Nephron progenitor cell (in vitro differentiated cells): ENCODE results near the gene KDM2B.

ENCODE experiments used
- DNase-seq: peaks from one replicate; pipeline ENCODE4 v3.0.0; 2021
- H3K27ac Mint-ChIP-seq: 2 replicates; pipeline ENCODE4 v1.8.0; 2021; ENCODE audit warnings: mild to moderate bottlenecking, moderate library complexity, mixed read lengths
- H3K27me3 Mint-ChIP-seq: 2 replicates; pipeline ENCODE4 v1.8.0; 2021; ENCODE audit warnings: mild to moderate bottlenecking, low read depth, mixed read lengths; ENCODE audit not compliant: poor library complexity
- H3K36me3 Mint-ChIP-seq: 2 replicates; pipeline ENCODE4 v1.8.0; 2021; ENCODE audit warnings: low read depth, mixed read lengths
- H3K4me1 Mint-ChIP-seq: 2 replicates; pipeline ENCODE4 v1.8.0; 2021; ENCODE audit warnings: mixed read lengths
- H3K4me3 Mint-ChIP-seq: 2 replicates; pipeline ENCODE4 v1.8.0; 2021; ENCODE audit warnings: mild to moderate bottlenecking, moderate library complexity, mixed read lengths
- H3K9me3 Mint-ChIP-seq: 2 replicates; pipeline ENCODE4 v1.8.0; 2021; ENCODE audit warnings: mild to moderate bottlenecking, moderate library complexity, mixed read lengths
- TF ChIP-seq, protein P1 (sequence below): fragments of 200-600 bp; sonication (generic); IDR thresholded peaks from 2 replicates; pipeline ENCODE4 v1.5.0; 2021; ENCODE audit warnings: antibody characterized with exemption

The KDM2B gene

DNA sequence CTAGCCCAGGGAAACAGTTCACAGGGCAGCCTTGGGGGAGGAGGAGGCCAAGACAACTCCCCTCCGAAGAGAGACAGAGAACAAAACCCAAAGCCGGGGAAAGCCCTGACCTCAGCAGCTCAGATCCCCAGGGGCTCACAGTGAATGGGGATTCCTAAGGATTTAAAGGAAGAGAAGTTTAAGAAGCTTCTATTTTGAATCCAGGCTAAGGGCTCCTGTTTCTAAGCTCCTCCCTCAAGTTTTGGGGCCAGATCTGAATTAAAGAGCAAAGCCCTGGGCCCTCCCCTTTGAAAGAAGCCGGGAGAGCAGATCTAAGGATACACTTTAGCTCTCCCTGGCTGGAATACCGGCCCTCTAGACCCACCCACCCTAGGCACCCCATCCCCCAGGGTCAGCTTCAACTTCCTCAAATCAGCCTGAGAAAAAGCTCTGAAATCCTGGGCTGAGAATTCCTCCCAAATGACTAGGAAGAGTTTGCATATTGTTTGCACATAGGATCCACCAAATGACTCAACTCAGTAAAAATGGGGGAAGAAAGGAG, 3.9 kb downstream of the KDM2B start:
- H3K9me3 Mint-ChIP-seq = peaks cover 5% of the 10 kb centered on the region
- H3K4me1 Mint-ChIP-seq = peaks cover 69% of the 10 kb centered on the region
- H3K36me3 Mint-ChIP-seq = peaks cover 23% of the 10 kb centered on the region
- H3K27me3 Mint-ChIP-seq = no peaks in the 10 kb centered on the region
- TF ChIP-seq, protein P1, sequence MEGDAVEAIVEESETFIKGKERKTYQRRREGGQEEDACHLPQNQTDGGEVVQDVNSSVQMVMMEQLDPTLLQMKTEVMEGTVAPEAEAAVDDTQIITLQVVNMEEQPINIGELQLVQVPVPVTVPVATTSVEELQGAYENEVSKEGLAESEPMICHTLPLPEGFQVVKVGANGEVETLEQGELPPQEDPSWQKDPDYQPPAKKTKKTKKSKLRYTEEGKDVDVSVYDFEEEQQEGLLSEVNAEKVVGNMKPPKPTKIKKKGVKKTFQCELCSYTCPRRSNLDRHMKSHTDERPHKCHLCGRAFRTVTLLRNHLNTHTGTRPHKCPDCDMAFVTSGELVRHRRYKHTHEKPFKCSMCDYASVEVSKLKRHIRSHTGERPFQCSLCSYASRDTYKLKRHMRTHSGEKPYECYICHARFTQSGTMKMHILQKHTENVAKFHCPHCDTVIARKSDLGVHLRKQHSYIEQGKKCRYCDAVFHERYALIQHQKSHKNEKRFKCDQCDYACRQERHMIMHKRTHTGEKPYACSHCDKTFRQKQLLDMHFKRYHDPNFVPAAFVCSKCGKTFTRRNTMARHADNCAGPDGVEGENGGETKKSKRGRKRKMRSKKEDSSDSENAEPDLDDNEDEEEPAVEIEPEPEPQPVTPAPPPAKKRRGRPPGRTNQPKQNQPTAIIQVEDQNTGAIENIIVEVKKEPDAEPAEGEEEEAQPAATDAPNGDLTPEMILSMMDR = no peak
- peak overlapping the region; percentile 100 for H3K27ac Mint-ChIP-seq
- DNase-seq = peak; percentile 55
- H3K4me3 Mint-ChIP-seq = peak overlapping the region; percentile 85

DNA sequence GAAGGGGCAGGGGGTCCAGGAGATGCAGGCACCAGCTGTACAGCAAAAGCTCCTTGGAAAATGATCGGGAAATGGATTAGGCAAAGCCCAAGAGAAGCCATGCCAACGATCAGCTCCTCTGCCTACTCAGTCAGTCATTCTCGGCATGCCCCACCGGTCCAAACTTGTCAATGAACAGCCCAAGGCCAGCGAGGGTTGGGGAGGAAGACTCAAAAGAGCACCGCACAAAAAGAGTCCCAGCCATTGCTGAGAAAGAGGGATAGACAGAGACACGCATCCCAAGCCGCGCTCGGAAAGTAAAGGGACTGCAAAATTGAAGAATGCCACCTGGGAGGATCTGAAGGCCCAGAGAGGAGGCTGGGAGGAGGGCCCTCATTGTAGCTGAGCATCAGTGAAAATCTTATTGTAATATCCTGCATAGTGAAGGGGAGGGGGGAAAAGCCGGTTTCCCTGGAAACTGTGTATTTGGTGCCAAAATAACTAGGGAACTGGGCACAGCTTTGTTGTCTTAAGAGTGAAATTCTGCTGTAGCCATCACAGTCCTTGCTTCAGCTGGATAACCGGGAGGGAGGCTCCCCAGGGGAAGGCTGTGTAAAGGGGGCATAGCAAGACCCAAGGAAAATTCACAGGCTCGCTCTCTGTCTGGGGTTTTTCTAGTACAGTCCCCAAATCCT, 4.7 kb downstream of the KDM2B start:
- H3K4me1 Mint-ChIP-seq = peaks cover 61% of the 10 kb centered on the region
- H3K27ac Mint-ChIP-seq = peak overlapping the region; percentile 100
- peaks cover 6% of the 10 kb centered on the region for H3K9me3 Mint-ChIP-seq
- H3K36me3 Mint-ChIP-seq = peaks cover 32% of the 10 kb centered on the region
- no peak for DNase-seq
- H3K4me3 Mint-ChIP-seq = peak overlapping the region; percentile 85
- no peaks in the 10 kb centered on the region for H3K27me3 Mint-ChIP-seq
- TF ChIP-seq, protein P1 = no peak

DNA sequence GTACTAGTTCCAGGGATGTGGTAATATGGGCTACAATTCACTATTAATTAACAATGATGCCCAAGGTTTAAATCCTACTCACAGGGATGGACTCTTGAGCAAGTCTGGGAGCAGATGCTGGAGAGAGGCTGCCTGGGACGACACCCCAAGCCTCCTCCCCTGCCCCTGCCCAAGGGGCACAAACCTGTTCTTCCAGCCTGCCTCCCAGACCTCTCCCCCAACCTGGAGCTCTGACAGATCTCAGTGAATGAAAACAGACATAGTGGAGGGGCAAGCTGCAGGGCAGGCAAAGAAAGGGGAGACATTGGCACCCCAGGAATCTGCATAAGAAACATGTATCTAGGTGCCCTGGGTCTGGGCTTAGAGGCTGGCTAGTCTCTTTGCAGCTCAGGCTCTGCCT, 5.8 kb downstream of the KDM2B start:
- Mint-ChIP-seq H3K4me1 (peaks cover 66% of the 10 kb centered on the region), H3K27ac (peak overlapping the region; percentile 100), H3K36me3 (peaks cover 41% of the 10 kb centered on the region), H3K4me3 (peak overlapping the region; percentile 85), H3K9me3 (peaks cover 13% of the 10 kb centered on the region), H3K27me3 (no peaks in the 10 kb centered on the region)
- TF ChIP-seq, protein P1 = no peak
- no peak for DNase-seq

DNA sequence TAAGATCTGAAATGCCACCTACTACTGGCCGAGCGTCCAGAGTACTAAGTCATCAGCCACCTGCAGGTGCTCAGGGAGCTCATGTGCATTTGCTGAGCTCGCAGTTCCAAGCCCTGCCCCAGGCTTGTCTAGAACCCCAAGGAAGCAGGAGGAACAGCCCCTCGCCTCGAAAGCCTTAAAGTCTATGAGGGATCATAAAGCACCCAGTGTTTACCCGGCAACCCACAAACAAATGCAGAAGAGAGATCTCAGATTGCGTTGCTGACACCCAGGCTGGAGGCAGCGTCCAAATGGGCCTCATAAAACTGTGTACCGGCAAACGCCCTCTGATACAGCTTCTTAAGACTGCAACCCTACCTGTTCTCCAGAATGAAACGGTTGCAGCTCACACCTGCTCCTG, 6.8 kb downstream of the KDM2B start:
- peak overlapping the region; percentile 1 for H3K4me3 Mint-ChIP-seq
- H3K27ac Mint-ChIP-seq = peak overlapping the region; percentile 98
- no peaks in the 10 kb centered on the region for H3K27me3 Mint-ChIP-seq
- peaks cover 71% of the 10 kb centered on the region for H3K4me1 Mint-ChIP-seq
- H3K9me3 Mint-ChIP-seq = peaks cover 13% of the 10 kb centered on the region
- TF ChIP-seq, protein P1 = no peak
- no peak for DNase-seq
- H3K36me3 Mint-ChIP-seq = peaks cover 46% of the 10 kb centered on the region

DNA sequence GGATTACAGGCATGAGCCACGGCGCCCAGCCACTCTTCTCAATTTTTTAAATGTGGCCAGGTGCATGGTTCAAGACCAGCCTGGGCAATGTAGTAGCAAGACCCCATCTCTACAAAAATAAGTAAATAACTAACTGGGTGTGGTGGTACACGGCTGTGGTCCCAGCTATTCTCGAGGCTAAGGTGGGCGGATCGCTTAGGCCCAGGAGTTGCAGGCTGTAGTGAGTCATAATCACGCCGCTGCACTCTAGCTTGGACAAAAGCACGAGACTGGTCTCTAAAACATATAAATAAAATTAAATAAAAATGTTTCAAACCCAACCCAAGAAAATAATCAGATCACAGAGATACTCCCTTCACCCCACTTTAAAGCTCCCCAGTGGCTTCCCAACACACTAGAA, 8.9 kb downstream of the KDM2B start:
- peaks cover 61% of the 10 kb centered on the region for H3K36me3 Mint-ChIP-seq
- peak overlapping the region; percentile 78 for H3K27ac Mint-ChIP-seq
- H3K27me3 Mint-ChIP-seq = no peaks in the 10 kb centered on the region
- H3K4me1 Mint-ChIP-seq = peaks cover 77% of the 10 kb centered on the region
- DNase-seq = no peak
- no peak overlapping the region for H3K4me3 Mint-ChIP-seq
- peaks cover 13% of the 10 kb centered on the region for H3K9me3 Mint-ChIP-seq
- TF ChIP-seq, protein P1 = no peak
